ENCODE data around the gene SPATA6L.

SPATA6L gene

GRCh38 chr9:4639420-4639819, 26.9 kb downstream of the SPATA6L start:
- TF ChIP-seq, protein P1, sequence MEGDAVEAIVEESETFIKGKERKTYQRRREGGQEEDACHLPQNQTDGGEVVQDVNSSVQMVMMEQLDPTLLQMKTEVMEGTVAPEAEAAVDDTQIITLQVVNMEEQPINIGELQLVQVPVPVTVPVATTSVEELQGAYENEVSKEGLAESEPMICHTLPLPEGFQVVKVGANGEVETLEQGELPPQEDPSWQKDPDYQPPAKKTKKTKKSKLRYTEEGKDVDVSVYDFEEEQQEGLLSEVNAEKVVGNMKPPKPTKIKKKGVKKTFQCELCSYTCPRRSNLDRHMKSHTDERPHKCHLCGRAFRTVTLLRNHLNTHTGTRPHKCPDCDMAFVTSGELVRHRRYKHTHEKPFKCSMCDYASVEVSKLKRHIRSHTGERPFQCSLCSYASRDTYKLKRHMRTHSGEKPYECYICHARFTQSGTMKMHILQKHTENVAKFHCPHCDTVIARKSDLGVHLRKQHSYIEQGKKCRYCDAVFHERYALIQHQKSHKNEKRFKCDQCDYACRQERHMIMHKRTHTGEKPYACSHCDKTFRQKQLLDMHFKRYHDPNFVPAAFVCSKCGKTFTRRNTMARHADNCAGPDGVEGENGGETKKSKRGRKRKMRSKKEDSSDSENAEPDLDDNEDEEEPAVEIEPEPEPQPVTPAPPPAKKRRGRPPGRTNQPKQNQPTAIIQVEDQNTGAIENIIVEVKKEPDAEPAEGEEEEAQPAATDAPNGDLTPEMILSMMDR (IDR thresholded peaks at IDR 0.05; ENCODE audit: insufficient read depth, low read length, poor library complexity, severe bottlenecking) = no peak
- no peak for TF ChIP-seq EZH2phosphoT487 (conservative IDR thresholded peaks at IDR 0.05; ENCODE audit: low read length)

DNA sequence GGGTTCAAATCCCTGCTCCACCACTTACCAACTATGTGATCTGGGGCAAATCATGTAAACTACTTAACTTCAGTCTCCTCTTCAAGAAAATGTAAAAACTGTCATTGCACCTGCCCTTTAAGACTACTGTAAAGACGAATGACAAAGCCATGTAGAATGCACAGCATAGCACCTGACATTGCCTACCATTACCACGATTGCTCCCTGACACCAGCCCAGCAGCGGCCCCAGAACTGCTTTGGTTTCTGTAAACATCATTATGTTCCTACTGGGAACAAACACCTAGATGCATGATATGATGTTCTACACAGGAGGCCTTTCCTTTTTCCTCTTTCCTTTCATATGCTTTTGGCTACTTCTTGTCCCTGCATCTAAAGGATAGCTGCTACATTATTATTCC, 27.3 kb downstream of the SPATA6L start:
- no peaks in the 10 kb centered on the region for H4K20me1 ChIP-seq (ENCODE audit: low read depth, low read length)
- H3K4me3 ChIP-seq (ENCODE audit: insufficient read depth, low read length, poor library complexity, severe bottlenecking) = no peak overlapping the region
- H3F3A ChIP-seq (ENCODE audit: insufficient read depth) = no peaks in the 10 kb centered on the region
- TF ChIP-seq EZH2phosphoT487 (conservative IDR thresholded peaks at IDR 0.05; ENCODE audit: low read length) = no peak
- TF ChIP-seq, protein P1 (IDR thresholded peaks at IDR 0.05; ENCODE audit: insufficient read depth, low read length, poor library complexity, severe bottlenecking) = no peak
- no peak overlapping the region for H3K27ac ChIP-seq (ENCODE audit: low read depth, low read length)
- no peaks in the 10 kb centered on the region for H3K9me2 ChIP-seq (replicated peaks; ENCODE audit: insufficient read depth, low read length)
- H3K4me2 ChIP-seq (ENCODE audit: low read depth, low read length, poor library complexity, severe bottlenecking) = no peak overlapping the region
- H3K9ac ChIP-seq (ENCODE audit: low read length) = no peak overlapping the region
- no peaks in the 10 kb centered on the region for H3K36me3 ChIP-seq (ENCODE audit: low read length)
- H3K9me3 ChIP-seq (ENCODE audit: insufficient read depth, low read length) = no peaks in the 10 kb centered on the region
- H3K27me3 ChIP-seq (ENCODE audit: low read length) = no peaks in the 10 kb centered on the region
- no peak overlapping the region for H2AFZ ChIP-seq (ENCODE audit: low read depth, low read length, severe bottlenecking)
- no peaks in the 10 kb centered on the region for H3K79me2 ChIP-seq (ENCODE audit: insufficient read depth, low read length)

More at GRCh38 chr9:4639420-4639819, 26.9 kb downstream of the SPATA6L start:
- Histone ChIP-seq H4K20me1 (ENCODE audit: low read depth, low read length) (no peaks in the 10 kb centered on the region), H3K36me3 (ENCODE audit: low read length) (no peaks in the 10 kb centered on the region), H3K79me2 (ENCODE audit: insufficient read depth, low read length) (no peaks in the 10 kb centered on the region), H3K9me3 (ENCODE audit: insufficient read depth, low read length) (no peaks in the 10 kb centered on the region), H3K27ac (ENCODE audit: low read depth, low read length) (no peak overlapping the region), H3K4me3 (ENCODE audit: insufficient read depth, low read length, poor library complexity, severe bottlenecking) (no peak overlapping the region), H3K9ac (ENCODE audit: low read length) (no peak overlapping the region), H3K9me2 (replicated peaks; ENCODE audit: insufficient read depth, low read length) (no peaks in the 10 kb centered on the region), H3F3A (ENCODE audit: insufficient read depth) (no peaks in the 10 kb centered on the region), H3K27me3 (ENCODE audit: low read length) (no peaks in the 10 kb centered on the region), H3K4me2 (ENCODE audit: low read depth, low read length, poor library complexity, severe bottlenecking) (no peak overlapping the region), H2AFZ (ENCODE audit: low read depth, low read length, severe bottlenecking) (no peak overlapping the region)

GRCh38 chr9:4630836-4631235, 35.4 kb downstream of the SPATA6L start:
- H3F3A ChIP-seq (ENCODE audit: insufficient read depth) = no peaks in the 10 kb centered on the region
- H3K4me2 ChIP-seq (ENCODE audit: low read depth, low read length, poor library complexity, severe bottlenecking) = no peak overlapping the region
- no peaks in the 10 kb centered on the region for H4K20me1 ChIP-seq (ENCODE audit: low read depth, low read length)
- no peak overlapping the region for H3K4me3 ChIP-seq (ENCODE audit: insufficient read depth, low read length, poor library complexity, severe bottlenecking)
- TF ChIP-seq EZH2phosphoT487 (conservative IDR thresholded peaks at IDR 0.05; ENCODE audit: low read length) = no peak
- TF ChIP-seq, protein P1 (IDR thresholded peaks at IDR 0.05; ENCODE audit: insufficient read depth, low read length, poor library complexity, severe bottlenecking) = no peak
- H3K27ac ChIP-seq (ENCODE audit: low read depth, low read length) = no peak overlapping the region
- no peaks in the 10 kb centered on the region for H3K36me3 ChIP-seq (ENCODE audit: low read length)
- H3K9me2 ChIP-seq (replicated peaks; ENCODE audit: insufficient read depth, low read length) = no peaks in the 10 kb centered on the region
- H3K9ac ChIP-seq (ENCODE audit: low read length) = no peak overlapping the region
- no peaks in the 10 kb centered on the region for H3K79me2 ChIP-seq (ENCODE audit: insufficient read depth, low read length)
- no peak overlapping the region for H2AFZ ChIP-seq (ENCODE audit: low read depth, low read length, severe bottlenecking)
- no peaks in the 10 kb centered on the region for H3K9me3 ChIP-seq (ENCODE audit: insufficient read depth, low read length)
- H3K27me3 ChIP-seq (ENCODE audit: low read length) = no peaks in the 10 kb centered on the region

Data from SU-DHL-6 (cell line).